NCI-H2196 treated with DMSO at 0.1 percent for 48 hours (cell line): ENCODE data around the gene PTPRN2.
"Not testable (repeated sequence)": the region's sequence is repeated elsewhere in the genome, so short reads cannot be mapped to it uniquely, and the experiment has no call there.

Experiments
- DNase-seq: peaks from one replicate; lab custom pipeline; 2025; ENCODE audit not compliant: unreplicated experiment; lab: John Stamatoyannopoulos, UW

Gene PTPRN2

GRCh38 chr7:158534598-158534997, 53.0 kb downstream of the PTPRN2 start:
- no peak for DNase-seq

- not testable (repeated sequence) for DNase-seq
These were observed 53.5 kb downstream of the PTPRN2 start for GRCh38 chr7:158534134-158534515.

- DNase-seq = no peak
These were observed 54.1 kb downstream of the PTPRN2 start for GRCh38 chr7:158533386-158534133.

GRCh38 chr7:158532093-158532627, 55.5 kb downstream of the PTPRN2 start:
- DNase-seq = no peak

- DNase-seq = no peak
These were observed 56.0 kb downstream of the PTPRN2 start for GRCh38 chr7:158531661-158532060.

- DNase-seq = no peak
These were observed 56.6 kb downstream of the PTPRN2 start for GRCh38 chr7:158530800-158531609.

GRCh38 chr7:158529181-158530096, 58.2 kb downstream of the PTPRN2 start:
- DNase-seq = no peak

- no peak for DNase-seq
These were observed 59.6 kb downstream of the PTPRN2 start for GRCh38 chr7:158527915-158528502.

- DNase-seq = no peak
These were observed 60.1 kb downstream of the PTPRN2 start for GRCh38 chr7:158527495-158527894.

- DNase-seq = no peak
These were observed 60.6 kb downstream of the PTPRN2 start for GRCh38 chr7:158527038-158527437.

- DNase-seq = no peak
These were observed 61.1 kb downstream of the PTPRN2 start for GRCh38 chr7:158526531-158526930.

GRCh38 chr7:158525648-158526484, 61.8 kb downstream of the PTPRN2 start:
- DNase-seq = no peak

- DNase-seq = no peak
These were observed 62.6 kb downstream of the PTPRN2 start for GRCh38 chr7:158524749-158525635.

- not testable (repeated sequence) for DNase-seq
These were observed 63.3 kb downstream of the PTPRN2 start for GRCh38 chr7:158524286-158524685.

- DNase-seq = not testable (repeated sequence)
These were observed 63.7 kb downstream of the PTPRN2 start for GRCh38 chr7:158523877-158524276.

- DNase-seq = not testable (repeated sequence)
These were observed 64.3 kb downstream of the PTPRN2 start for GRCh38 chr7:158523165-158523856.

- DNase-seq = not testable (repeated sequence)
These were observed 65.8 kb downstream of the PTPRN2 start for GRCh38 chr7:158521795-158522194.

GRCh38 chr7:158520825-158521224, 66.8 kb downstream of the PTPRN2 start:
- no peak for DNase-seq
